ENCODE results near the gene TBC1D22A. TPM values are rescaled to one million over a fixed set of nuclear protein-coding genes. Genes with fewer than 3 reads are reported as not detected.

The TBC1D22A gene
- total and polyA plus RNA-seq, 9 of the 15 experiments (the other 6 are each of a cell fraction or from before 2014, with no cell fraction given) = 0.20 to 11.5 (median 5.2) TPM

GRCh38 chr22:46971099-46971763, 208.8 kb downstream of the TBC1D22A start (continued):
- no peak for TF ChIP-seq SRSF3 (IDR thresholded peaks at IDR 0.05; ENCODE audit: insufficient read depth, low read length)
- TF ChIP-seq, protein P1, sequence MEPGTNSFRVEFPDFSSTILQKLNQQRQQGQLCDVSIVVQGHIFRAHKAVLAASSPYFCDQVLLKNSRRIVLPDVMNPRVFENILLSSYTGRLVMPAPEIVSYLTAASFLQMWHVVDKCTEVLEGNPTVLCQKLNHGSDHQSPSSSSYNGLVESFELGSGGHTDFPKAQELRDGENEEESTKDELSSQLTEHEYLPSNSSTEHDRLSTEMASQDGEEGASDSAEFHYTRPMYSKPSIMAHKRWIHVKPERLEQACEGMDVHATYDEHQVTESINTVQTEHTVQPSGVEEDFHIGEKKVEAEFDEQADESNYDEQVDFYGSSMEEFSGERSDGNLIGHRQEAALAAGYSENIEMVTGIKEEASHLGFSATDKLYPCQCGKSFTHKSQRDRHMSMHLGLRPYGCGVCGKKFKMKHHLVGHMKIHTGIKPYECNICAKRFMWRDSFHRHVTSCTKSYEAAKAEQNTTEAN (CRISPR knock-in tag; IDR thresholded peaks at IDR 0.05) = no peak
- TF ChIP-seq KLF6 (CRISPR knock-in tag; IDR thresholded peaks at IDR 0.05; ENCODE audit: borderline replicate concordance) = no peak
- no peak for TF ChIP-seq KLF10 (CRISPR knock-in tag; IDR thresholded peaks at IDR 0.05)
- TF ChIP-seq BRCA1 (IDR thresholded peaks at IDR 0.05) = no peak
- TF ChIP-seq BRCA1 (CRISPR knock-in tag; IDR thresholded peaks at IDR 0.05) = no peak
- no peak for TF ChIP-seq TFAM (CRISPR knock-in tag; conservative IDR thresholded peaks at IDR 0.05)
- no peak for TF ChIP-seq CREBBP (IDR thresholded peaks at IDR 0.05; ENCODE audit: low read depth, low read length)
- no peak for TF ChIP-seq ZNF398 (CRISPR knock-in tag; IDR thresholded peaks at IDR 0.05)
- no peak for TF ChIP-seq TAF9B (IDR thresholded peaks at IDR 0.05; ENCODE audit: partially characterized antibody)
- no peak for TF ChIP-seq GATAD2B (IDR thresholded peaks at IDR 0.05; ENCODE audit: borderline replicate concordance)
- TF ChIP-seq RBM22 (IDR thresholded peaks at IDR 0.05; ENCODE audit: low read depth, low read length, poor library complexity, severe bottlenecking) = no peak
- no peak for TF ChIP-seq KDM1A (IDR thresholded peaks at IDR 0.05)

Data from K562 (cell line).